ENCODE measurements around the gene IL1RN. TPM values are rescaled to one million over a fixed set of nuclear protein-coding genes. Genes with fewer than 3 reads are reported as not detected.

Gene IL1RN
- total and polyA plus RNA-seq, 2 of the 4 experiments (the other 2 are of a cell fraction), result not detected

GRCh38 chr2:113178069-113178746, 50.8 kb downstream of the IL1RN start:
- no peaks in the 10 kb centered on the region for H4K20me1 ChIP-seq (ENCODE audit: insufficient read depth, low read length)
- H3K14ac ChIP-seq (replicated peaks; ENCODE audit: low read depth, low read length), result no peak overlapping the region
- TF ChIP-seq RCOR1 (IDR thresholded peaks at IDR 0.05; ENCODE audit: insufficient replicate concordance, low read length) (no peak), MAZ (IDR thresholded peaks at IDR 0.05; ENCODE audit: borderline replicate concordance, low read depth, low read length) (no peak), NFE2L2 (IDR thresholded peaks at IDR 0.05; ENCODE audit: low read depth, low read length) (no peak), CEBPB (IDR thresholded peaks at IDR 0.05; ENCODE audit: low read depth, low read length) (no peak)
- TF ChIP-seq, protein P1, sequence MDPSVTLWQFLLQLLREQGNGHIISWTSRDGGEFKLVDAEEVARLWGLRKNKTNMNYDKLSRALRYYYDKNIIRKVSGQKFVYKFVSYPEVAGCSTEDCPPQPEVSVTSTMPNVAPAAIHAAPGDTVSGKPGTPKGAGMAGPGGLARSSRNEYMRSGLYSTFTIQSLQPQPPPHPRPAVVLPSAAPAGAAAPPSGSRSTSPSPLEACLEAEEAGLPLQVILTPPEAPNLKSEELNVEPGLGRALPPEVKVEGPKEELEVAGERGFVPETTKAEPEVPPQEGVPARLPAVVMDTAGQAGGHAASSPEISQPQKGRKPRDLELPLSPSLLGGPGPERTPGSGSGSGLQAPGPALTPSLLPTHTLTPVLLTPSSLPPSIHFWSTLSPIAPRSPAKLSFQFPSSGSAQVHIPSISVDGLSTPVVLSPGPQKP (IDR thresholded peaks at IDR 0.05; ENCODE audit: borderline replicate concordance, low read depth, low read length), result no peak
- in situ Hi-C loops (cut with MboI; ENCODE audit: low sequenced_read_pairs) (no loop called here), intact Hi-C loops (cut with micrococcal nuclease) (no loop called here), dilution Hi-C loops (cut with HindIII; ENCODE audit: low sequenced_read_pairs, unreplicated experiment) (no loop called here)
- no peak overlapping the region for H2BK20ac ChIP-seq (ENCODE audit: low read depth, low read length)
- CTCF ChIA-PET, result no interaction called here
- no peak overlapping the region for H4K5ac ChIP-seq (ENCODE audit: low read depth, low read length)
- H3K4me3 ChIP-seq (ENCODE audit: insufficient read depth, low read depth, low read length), result no peak overlapping the region
- no peak overlapping the region for H2BK5ac ChIP-seq (ENCODE audit: low read depth, low read length, poor library complexity, severe bottlenecking)
- no peak overlapping the region for H4K91ac ChIP-seq (ENCODE audit: insufficient read depth, low read depth, low read length)
- ATAC-seq (ENCODE audit: low read depth) (no peak), DNase-seq (no peak)
- no peak overlapping the region for H2BK15ac ChIP-seq (ENCODE audit: low read depth, low read length)
- H3K27me3 ChIP-seq (ENCODE audit: control insufficient read depth, insufficient read depth, low read length), result peaks cover 34% of the 10 kb centered on the region
- H3K4me2 ChIP-seq (ENCODE audit: low read depth, low read length), result no peak overlapping the region
- H3K36me3 ChIP-seq (ENCODE audit: control insufficient read depth, insufficient read depth, low read length), result no peaks in the 10 kb centered on the region
- no peak overlapping the region for H3K4ac ChIP-seq (ENCODE audit: low read depth, low read length)
- H3K23ac ChIP-seq (ENCODE audit: low read depth, low read length), result no peak overlapping the region
- no peaks in the 10 kb centered on the region for H3K9me3 ChIP-seq (ENCODE audit: control insufficient read depth, insufficient read depth, low read length)
- no peak overlapping the region for H3K9ac ChIP-seq (ENCODE audit: low read depth, low read length)
- no peaks in the 10 kb centered on the region for H3K79me1 ChIP-seq (ENCODE audit: low read depth in 1 of 2, low read length in 2 of 2)
- no peak overlapping the region for H2AK5ac ChIP-seq (ENCODE audit: low read depth, low read length)
- H3K56ac ChIP-seq (ENCODE audit: extremely low read depth, insufficient read depth, low read length), result no peak overlapping the region
- 69% methylated on average over 4 of the region's 11 CpGs; no CpG with 5 or more reads in 1 of the 2 experiments for WGBS, 2 experiments (ENCODE audit: extremely low coverage in 2 of 2, insufficient read length in 1 of 2)
- H2BK120ac ChIP-seq (ENCODE audit: low read depth, low read length), result no peak overlapping the region
- H3K18ac ChIP-seq (ENCODE audit: low read depth, low read length), result no peak overlapping the region
- POLR2A ChIA-PET (ENCODE audit: unreplicated experiment), result no interaction called here
- BruUV-seq (replicated peaks), result no TSS peak
- H3K9me1 ChIP-seq (ENCODE audit: insufficient read depth, low read length), result peaks cover 3% of the 10 kb centered on the region; the same call in 1 of the 2 replicates
- no peak overlapping the region for H2AFZ ChIP-seq (replicated peaks; ENCODE audit: low read length, poor library complexity)
- H3K4me1 ChIP-seq (ENCODE audit: control insufficient read depth, insufficient read depth, low read length), result no peaks in the 10 kb centered on the region
- no peak overlapping the region for H3K27ac ChIP-seq (ENCODE audit: insufficient read depth, low read length)
- H4K8ac ChIP-seq (ENCODE audit: low read depth in 2 of 2, low read length in 2 of 2), result no peak overlapping the region
- H2AK9ac ChIP-seq (replicated peaks; ENCODE audit: low read depth, low read length, poor library complexity), result no peak overlapping the region

Measured in IMR-90 (cell line).